ENCODE measurements around the gene PDAP1. TPM values are rescaled to one million over a fixed set of nuclear protein-coding genes. Genes with fewer than 3 reads are reported as not detected.
"Not testable (repeated sequence)": the region's sequence is repeated elsewhere in the genome, so short reads cannot be mapped to it uniquely, and the experiment has no call there.

Gene PDAP1
- total RNA-seq, 1 experiment from 2014 or later, result 200 TPM

DNA sequence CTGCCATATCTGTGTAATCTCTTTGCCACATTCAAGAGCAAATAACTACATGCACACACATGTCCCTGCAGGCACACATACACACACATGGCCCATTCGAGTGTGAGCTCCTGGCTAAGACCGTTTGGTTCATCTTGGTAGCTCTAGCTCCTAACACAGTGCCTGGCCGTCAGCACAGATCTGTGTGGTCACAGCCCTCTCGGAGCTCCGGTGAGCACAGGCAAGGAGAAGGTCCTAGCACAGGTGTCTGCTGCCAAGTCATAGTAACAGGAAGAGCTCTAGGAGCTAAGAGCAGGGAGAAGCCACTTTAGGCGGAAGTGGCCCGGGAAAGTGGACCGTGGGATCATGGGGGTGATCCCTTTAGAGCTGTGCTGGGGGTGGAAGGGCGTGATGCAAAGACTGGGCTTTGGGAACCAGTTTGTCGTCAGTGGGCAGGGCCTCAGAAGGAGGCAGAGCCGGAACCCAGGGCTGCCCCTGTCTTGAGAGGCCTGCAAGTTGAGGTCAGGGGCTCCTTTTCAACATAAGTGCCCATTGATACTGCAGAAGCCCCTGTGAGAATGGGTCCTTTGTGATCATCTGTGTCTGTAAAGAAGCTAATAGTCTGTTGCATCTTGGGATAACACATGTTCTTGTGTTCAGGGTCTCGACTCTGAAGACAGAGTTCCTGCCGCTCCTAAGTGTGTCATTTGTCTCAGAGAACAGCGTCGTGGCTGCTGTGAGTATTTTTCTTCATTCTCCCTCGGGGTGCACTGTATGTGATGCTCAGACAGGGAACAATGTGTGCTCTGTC, 50.5 kb downstream of the PDAP1 start:
- H3K4me3 Mint-ChIP-seq (ENCODE audit: unreplicated experiment), result no peak overlapping the region
- POLR2A ChIA-PET, result interaction anchor here (0.6 to 1.6 kb wide), 3 partner anchors 32 to 142 kb away, joined by 3 to 4 read pairs (median 3); partner anchors contain the start of genes ARPC1A and ZNF394
- CTCF ChIA-PET, result interaction anchor here (0.5 to 1.0 kb wide), 3 partner anchors 12 to 61 kb away, joined by 3 read pairs; no protein-coding TSS in a partner anchor
- no TSS peak for BruUV-seq (replicated peaks)
- TF ChIP-seq, protein P1, sequence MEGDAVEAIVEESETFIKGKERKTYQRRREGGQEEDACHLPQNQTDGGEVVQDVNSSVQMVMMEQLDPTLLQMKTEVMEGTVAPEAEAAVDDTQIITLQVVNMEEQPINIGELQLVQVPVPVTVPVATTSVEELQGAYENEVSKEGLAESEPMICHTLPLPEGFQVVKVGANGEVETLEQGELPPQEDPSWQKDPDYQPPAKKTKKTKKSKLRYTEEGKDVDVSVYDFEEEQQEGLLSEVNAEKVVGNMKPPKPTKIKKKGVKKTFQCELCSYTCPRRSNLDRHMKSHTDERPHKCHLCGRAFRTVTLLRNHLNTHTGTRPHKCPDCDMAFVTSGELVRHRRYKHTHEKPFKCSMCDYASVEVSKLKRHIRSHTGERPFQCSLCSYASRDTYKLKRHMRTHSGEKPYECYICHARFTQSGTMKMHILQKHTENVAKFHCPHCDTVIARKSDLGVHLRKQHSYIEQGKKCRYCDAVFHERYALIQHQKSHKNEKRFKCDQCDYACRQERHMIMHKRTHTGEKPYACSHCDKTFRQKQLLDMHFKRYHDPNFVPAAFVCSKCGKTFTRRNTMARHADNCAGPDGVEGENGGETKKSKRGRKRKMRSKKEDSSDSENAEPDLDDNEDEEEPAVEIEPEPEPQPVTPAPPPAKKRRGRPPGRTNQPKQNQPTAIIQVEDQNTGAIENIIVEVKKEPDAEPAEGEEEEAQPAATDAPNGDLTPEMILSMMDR (IDR thresholded peaks at IDR 0.05; ENCODE audit: unreplicated experiment), result no peak
- DNase-seq (ENCODE audit: unreplicated experiment), result no peak
- peaks cover 95% of the 10 kb centered on the region for H3K36me3 Mint-ChIP-seq (ENCODE audit: insufficient read depth, unreplicated experiment)
- no peaks in the 10 kb centered on the region for H3K27me3 Mint-ChIP-seq (ENCODE audit: insufficient read depth, unreplicated experiment)
- intact Hi-C loops (cut with micrococcal nuclease), result no loop called here
- H3K9me3 Mint-ChIP-seq (ENCODE audit: unreplicated experiment), result no peaks in the 10 kb centered on the region
- no peaks in the 10 kb centered on the region for H3K4me1 Mint-ChIP-seq (ENCODE audit: insufficient read depth, unreplicated experiment)
- no peak overlapping the region for H3K27ac Mint-ChIP-seq (ENCODE audit: low read depth, unreplicated experiment)

DNA sequence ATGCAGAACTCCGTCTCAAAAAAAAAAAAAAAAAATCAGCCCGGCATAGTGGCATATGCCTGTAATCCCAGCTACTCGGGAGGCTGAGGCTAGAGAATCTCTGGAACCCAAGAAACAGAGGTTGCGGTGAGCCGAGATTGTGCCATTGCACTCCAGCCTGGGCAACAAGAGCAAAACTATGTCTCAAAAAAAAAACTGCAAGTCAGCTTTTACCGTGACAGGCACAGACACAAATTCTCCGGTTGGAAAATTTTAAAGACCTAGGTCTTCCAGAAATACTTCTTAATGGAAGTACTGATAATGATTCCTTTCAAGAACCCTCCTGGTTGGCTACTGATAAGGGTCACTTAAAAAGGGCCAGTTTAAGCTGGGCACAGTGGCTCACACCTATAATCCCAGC, 53.3 kb downstream of the PDAP1 start:
- ChIA-PET CTCF (interaction anchor here (0.8 kb wide), 1 partner anchor 11 kb away, joined by 3 read pairs; no protein-coding TSS in a partner anchor), POLR2A (no interaction called here)
- H3K36me3 Mint-ChIP-seq (ENCODE audit: insufficient read depth, unreplicated experiment), result peaks cover 84% of the 10 kb centered on the region
- H3K9me3 Mint-ChIP-seq (ENCODE audit: unreplicated experiment), result no peaks in the 10 kb centered on the region
- DNase-seq (ENCODE audit: unreplicated experiment), result no peak
- TF ChIP-seq, protein P1 (IDR thresholded peaks at IDR 0.05; ENCODE audit: unreplicated experiment), result no peak
- no peak overlapping the region for H3K4me3 Mint-ChIP-seq (ENCODE audit: unreplicated experiment)
- H3K27ac Mint-ChIP-seq (ENCODE audit: low read depth, unreplicated experiment), result no peak overlapping the region
- no peaks in the 10 kb centered on the region for H3K4me1 Mint-ChIP-seq (ENCODE audit: insufficient read depth, unreplicated experiment)
- intact Hi-C loops (cut with micrococcal nuclease), result no loop called here
- no TSS peak for BruUV-seq (replicated peaks)
- no peaks in the 10 kb centered on the region for H3K27me3 Mint-ChIP-seq (ENCODE audit: insufficient read depth, unreplicated experiment)

DNA sequence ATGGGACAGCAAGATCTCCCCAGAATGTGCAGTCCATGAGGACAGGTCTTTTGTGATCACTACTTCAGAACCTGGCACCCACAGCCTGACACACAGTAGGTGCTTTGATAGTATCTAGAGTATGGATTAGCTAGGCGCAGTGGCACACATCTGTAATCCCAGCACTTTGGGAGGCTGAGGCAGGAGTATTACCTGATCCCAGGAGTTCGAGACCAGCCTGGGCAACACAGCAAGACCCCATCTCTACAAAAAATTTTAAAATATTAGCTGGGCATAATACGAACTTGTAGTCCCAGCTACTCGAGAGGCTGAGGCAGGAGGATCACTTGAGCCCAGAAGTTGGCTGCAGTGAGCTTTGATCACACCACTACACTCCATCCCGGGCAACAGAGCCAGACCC, 56.1 kb downstream of the PDAP1 start:
- ChIA-PET POLR2A (interaction anchor here (0.6 to 1.5 kb wide), 2 partner anchors 14 to 403 kb away, joined by 4 read pairs; no protein-coding TSS in a partner anchor), CTCF (interaction anchor here (1.2 to 2.4 kb wide), 2 partner anchors 10 to 13 kb away, joined by 3 to 6 read pairs; no protein-coding TSS in a partner anchor)
- Mint-ChIP-seq H3K4me3 (ENCODE audit: unreplicated experiment) (no peak overlapping the region), H3K27ac (ENCODE audit: low read depth, unreplicated experiment) (no peak overlapping the region), H3K9me3 (ENCODE audit: unreplicated experiment) (no peaks in the 10 kb centered on the region), H3K27me3 (ENCODE audit: insufficient read depth, unreplicated experiment) (no peaks in the 10 kb centered on the region), H3K36me3 (ENCODE audit: insufficient read depth, unreplicated experiment) (peaks cover 82% of the 10 kb centered on the region), H3K4me1 (ENCODE audit: insufficient read depth, unreplicated experiment) (no peaks in the 10 kb centered on the region)
- BruUV-seq (replicated peaks), result no TSS peak
- no peak for DNase-seq (ENCODE audit: unreplicated experiment)
- intact Hi-C loops (cut with micrococcal nuclease), result no loop called here
- TF ChIP-seq, protein P1 (IDR thresholded peaks at IDR 0.05; ENCODE audit: unreplicated experiment), result no peak

DNA sequence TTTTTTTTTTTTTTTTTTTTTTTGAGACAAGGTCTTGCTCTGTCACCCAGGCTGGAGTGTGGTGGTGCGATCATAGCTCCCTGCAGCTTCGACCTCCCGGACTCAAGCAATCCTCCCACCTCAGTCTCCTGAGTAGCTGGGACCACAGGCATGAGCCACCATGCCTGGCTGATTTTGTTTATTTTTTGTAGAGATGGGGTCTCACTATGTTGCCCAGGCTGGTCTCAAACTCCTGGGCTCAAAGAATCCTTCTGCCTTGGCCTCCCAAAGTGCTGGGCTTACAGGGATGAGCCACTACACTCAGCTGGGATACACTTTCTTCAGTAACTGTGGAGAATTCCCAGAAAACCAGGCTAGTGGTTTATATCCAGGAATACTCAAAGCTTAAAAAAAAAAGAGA, 57.8 kb downstream of the PDAP1 start:
- H3K4me1 Mint-ChIP-seq (ENCODE audit: insufficient read depth, unreplicated experiment); H3K27me3 Mint-ChIP-seq (ENCODE audit: insufficient read depth, unreplicated experiment); DNase-seq (ENCODE audit: unreplicated experiment); H3K9me3 Mint-ChIP-seq (ENCODE audit: unreplicated experiment); intact Hi-C loops (cut with micrococcal nuclease); H3K27ac Mint-ChIP-seq (ENCODE audit: low read depth, unreplicated experiment); H3K4me3 Mint-ChIP-seq (ENCODE audit: unreplicated experiment); BruUV-seq (replicated peaks): not testable (repeated sequence)
- ChIA-PET POLR2A (interaction anchor here (0.7 to 1.2 kb wide), 4 partner anchors 9 to 440 kb away, joined by 3 to 4 read pairs (median 3); partner anchors contain the start of genes BUD31 and PDAP1), CTCF (interaction anchor here (0.6 to 0.9 kb wide), 3 partner anchors 15 to 311 kb away, joined by 3 read pairs; no protein-coding TSS in a partner anchor)
- peaks cover 84% of the 10 kb centered on the region for H3K36me3 Mint-ChIP-seq (ENCODE audit: insufficient read depth, unreplicated experiment)

Other genes with a start within 250 kb of the PDAP1 start
- gene KPNA7, start 200.5 kb downstream of the PDAP1 start, total RNA-seq (2022), result not detected in 2 replicates
- 0.33 TPM in 1 of 2 replicates, not detected in the other for gene MYH16, start 135.8 kb downstream of the PDAP1 start, total RNA-seq (2022)
- gene ARPC1A, start 82.7 kb downstream of the PDAP1 start, total RNA-seq (2022), result 149 and 180 TPM in 2 replicates
- 174 and 192 TPM in 2 replicates for gene ARPC1B, start 33.9 kb downstream of the PDAP1 start, total RNA-seq (2022)
- 224 and 262 TPM in 2 replicates for gene BUD31, start 372 bp upstream of the PDAP1 start, total RNA-seq (2022)
- gene PTCD1, start 30.2 kb upstream of the PDAP1 start, total RNA-seq (2022), result 4.9 and 8.6 TPM in 2 replicates
- 49.5 and 62.6 TPM in 2 replicates for gene CPSF4, start 30.3 kb upstream of the PDAP1 start, total RNA-seq (2022)
- gene ATP5MF, start 57.6 kb upstream of the PDAP1 start, total RNA-seq (2022), result 417 and 442 TPM in 2 replicates
- gene ZNF789, start 64.3 kb upstream of the PDAP1 start, total RNA-seq (2022), result 15.0 and 19.9 TPM in 2 replicates
- 17.4 and 20.6 TPM in 2 replicates for gene ZNF394, start 91.7 kb upstream of the PDAP1 start, total RNA-seq (2022)
- gene ZKSCAN5, start 96.1 kb upstream of the PDAP1 start, total RNA-seq (2022), result 13.6 and 16.2 TPM in 2 replicates
- 6.1 and 7.4 TPM in 2 replicates for gene FAM200A, start 143.5 kb upstream of the PDAP1 start, total RNA-seq (2022)
- 85.2 and 89.9 TPM in 2 replicates for gene ZNF655, start 150.0 kb upstream of the PDAP1 start, total RNA-seq (2022)
- 0.70 and 0.96 TPM in 2 replicates for gene TMEM225B, start 189.7 kb upstream of the PDAP1 start, total RNA-seq (2022)
- gene ZSCAN25, start 208.3 kb upstream of the PDAP1 start, total RNA-seq (2022), result 17.6 and 20.9 TPM in 2 replicates